CMK (cell line): Measurements from ENCODE around the gene ODAD4.
"Not testable (repeated sequence)": the region's sequence is repeated elsewhere in the genome, so short reads cannot be mapped to it uniquely, and the experiment has no call there.

ENCODE experiments used
- DNase-seq: peaks from one replicate; pipeline ENCODE4 v3.0.0-alpha.2; 2010; ENCODE audit warnings: low read depth

The ODAD4 gene

DNA sequence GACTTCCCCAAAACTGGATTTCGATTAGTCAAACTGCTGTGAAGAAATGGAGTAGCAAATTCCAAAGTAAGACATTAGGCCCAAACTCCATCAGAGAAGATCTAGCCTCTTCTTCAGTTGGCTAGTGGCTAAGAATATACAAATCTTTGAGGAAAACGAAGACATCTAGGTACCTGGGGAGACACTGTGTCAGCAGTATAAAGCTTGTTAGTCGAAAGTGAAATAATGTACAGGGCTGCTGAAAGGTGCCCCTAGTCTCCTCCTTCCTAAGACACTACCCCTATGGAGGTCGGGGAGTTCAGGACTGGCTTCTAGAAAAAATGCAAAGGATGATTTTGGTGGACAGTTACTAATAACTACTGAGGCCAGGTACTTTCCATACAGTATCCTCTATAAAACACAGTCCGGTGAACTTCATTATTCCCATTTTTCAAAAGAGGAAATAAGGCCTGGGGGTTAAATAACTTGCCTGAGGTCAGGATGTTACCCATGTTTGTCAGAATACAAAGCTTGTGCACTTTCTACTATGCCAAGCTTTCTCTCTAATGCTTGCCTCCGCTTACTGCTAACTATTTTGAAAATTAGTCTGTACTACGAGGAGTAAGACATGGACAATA is 71.9 kb downstream of the ODAD4 start:
- no peak for DNase-seq

DNA sequence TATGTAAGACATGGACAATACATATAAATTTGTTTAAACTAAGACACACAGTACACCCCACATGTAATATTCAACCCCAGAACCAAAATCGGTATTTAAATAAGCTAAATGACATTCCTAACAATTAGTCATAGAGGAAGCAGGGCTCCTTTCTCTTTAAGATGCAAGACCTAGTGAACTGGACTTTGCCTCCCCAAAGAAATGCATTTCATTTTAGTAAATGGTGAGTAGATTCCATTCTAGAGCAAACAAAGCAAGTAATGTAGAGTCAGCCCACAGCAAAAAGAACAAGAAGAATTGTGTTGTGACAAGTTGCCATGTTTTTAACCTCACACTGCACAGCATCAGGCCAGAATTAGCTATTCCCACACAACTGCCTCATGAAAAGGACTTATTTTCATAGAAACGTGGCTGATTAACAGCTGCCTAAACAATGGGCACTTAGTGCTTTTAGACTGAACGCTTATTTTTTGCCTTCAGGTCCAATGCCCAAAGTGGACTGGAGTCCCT is 72.4 kb downstream of the ODAD4 start:
- DNase-seq = no peak

DNA sequence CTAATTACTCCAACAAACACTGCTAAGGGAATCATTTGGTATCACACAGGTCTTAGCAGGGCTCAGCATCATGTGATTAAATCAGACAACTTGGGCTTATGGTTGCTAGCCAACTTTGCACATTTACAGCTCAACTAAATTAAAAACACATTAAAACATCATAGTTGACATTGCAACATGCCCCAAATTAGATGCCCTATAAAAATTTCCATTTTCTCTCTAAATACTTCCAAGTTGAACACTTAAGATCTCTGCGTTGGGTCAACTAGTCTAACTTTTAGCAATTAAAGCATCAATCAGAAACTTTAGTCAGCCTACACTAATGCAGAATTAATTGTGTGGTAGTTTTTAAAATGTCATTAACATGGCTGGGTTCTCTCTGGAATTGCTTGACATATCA is 74.7 kb downstream of the ODAD4 start:
- no peak for DNase-seq

- no peak for DNase-seq
These were observed 78.8 kb downstream of the ODAD4 start for GRCh38 chr17:42009170-42009569.

GRCh38 chr17:42010266-42010680 is 79.9 kb downstream of the ODAD4 start:
- DNase-seq = not testable (repeated sequence)

- DNase-seq = no peak
These were observed 80.6 kb downstream of the ODAD4 start for GRCh38 chr17:42010898-42011516.

GRCh38 chr17:42012363-42012762 is 81.9 kb downstream of the ODAD4 start:
- not testable (repeated sequence) for DNase-seq

DNA sequence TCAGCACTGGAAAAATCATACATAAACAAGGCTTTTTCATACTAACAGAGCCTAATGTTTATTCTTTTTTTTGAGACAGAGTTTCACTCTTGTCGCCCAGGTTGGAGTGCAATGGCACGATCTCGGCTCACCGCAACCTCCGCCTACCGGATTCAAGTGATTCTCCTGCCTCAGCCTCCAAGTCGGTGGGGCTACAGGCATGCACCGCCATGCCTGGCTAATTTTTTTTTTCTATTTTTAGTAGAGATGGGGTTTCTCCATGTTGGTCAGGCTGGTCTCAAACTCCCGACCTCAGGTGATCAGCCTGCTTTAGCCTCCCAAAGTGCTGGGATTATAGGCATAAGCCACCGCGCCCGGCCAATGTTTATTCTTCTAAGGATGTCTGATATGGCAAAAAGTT is 83.3 kb downstream of the ODAD4 start:
- not testable (repeated sequence) for DNase-seq
